22Rv1 (cell line): ENCODE results near the gene MEGF11.

ENCODE experiments used
- ZFX ChIP-seq: fragments of 450-650 bp; IDR thresholded peaks from 2 replicates; pipeline ENCODE4 v1.6.1; 2017; ENCODE audit warnings: antibody characterized with exemption, borderline replicate concordance
- TF ChIP-seq, protein P1 (sequence below): fragments of 450-650 bp; IDR thresholded peaks from 2 replicates; pipeline ENCODE4 v1.5.1; 2017; ENCODE audit warnings: mild to moderate bottlenecking

DNA sequence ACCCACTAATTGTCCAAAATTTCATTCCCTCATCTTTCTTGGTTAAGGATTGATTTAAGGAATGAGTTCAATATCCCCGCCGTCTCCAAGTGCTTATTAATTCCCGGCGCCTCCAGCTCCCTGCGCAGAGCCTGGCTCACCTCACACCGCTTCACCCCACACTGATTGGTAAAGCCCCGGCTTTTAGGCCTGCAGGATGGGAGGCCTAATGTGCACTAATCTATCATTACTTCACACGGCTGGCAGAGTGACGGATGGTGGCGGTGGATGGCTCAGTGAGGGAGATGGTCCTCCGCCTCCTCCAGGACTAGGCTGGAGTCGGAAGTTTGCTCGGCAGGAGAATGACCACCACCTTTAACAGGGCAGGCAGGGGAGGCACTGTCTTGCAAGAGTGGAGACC, 81.7 kb downstream of the MEGF11 start:
- TF ChIP-seq, protein P1, sequence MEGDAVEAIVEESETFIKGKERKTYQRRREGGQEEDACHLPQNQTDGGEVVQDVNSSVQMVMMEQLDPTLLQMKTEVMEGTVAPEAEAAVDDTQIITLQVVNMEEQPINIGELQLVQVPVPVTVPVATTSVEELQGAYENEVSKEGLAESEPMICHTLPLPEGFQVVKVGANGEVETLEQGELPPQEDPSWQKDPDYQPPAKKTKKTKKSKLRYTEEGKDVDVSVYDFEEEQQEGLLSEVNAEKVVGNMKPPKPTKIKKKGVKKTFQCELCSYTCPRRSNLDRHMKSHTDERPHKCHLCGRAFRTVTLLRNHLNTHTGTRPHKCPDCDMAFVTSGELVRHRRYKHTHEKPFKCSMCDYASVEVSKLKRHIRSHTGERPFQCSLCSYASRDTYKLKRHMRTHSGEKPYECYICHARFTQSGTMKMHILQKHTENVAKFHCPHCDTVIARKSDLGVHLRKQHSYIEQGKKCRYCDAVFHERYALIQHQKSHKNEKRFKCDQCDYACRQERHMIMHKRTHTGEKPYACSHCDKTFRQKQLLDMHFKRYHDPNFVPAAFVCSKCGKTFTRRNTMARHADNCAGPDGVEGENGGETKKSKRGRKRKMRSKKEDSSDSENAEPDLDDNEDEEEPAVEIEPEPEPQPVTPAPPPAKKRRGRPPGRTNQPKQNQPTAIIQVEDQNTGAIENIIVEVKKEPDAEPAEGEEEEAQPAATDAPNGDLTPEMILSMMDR = no peak
- no peak for TF ChIP-seq ZFX
